ENCODE data around the gene SPATS2. TPM values are rescaled to one million over a fixed set of nuclear protein-coding genes. Genes with fewer than 3 reads are reported as not detected.

Gene SPATS2
- total and polyA plus RNA-seq, 2 donors from 2014 or later: 10.0 to 23.7 TPM

GRCh38 chr12:49554266-49554665 is 187.0 kb downstream of the SPATS2 start:
- Histone ChIP-seq H3K36me3 (ENCODE audit: control insufficient read depth in 2 of 3, insufficient read depth in 3 of 3, low read length in 3 of 3) (peaks cover 0 to 11% (median 10%) of the 10 kb centered on the region in 3 donors), H3K4me3 (ENCODE audit: low read length in 3 of 3) (no peak overlapping the region)
- TF ChIP-seq CTCF (IDR thresholded peaks at IDR 0.05; ENCODE audit: borderline replicate concordance, extremely low read depth, insufficient read depth): no peak

GRCh38 chr12:49555631-49556390 is 188.5 kb downstream of the SPATS2 start:
- no peaks in the 10 kb centered on the region for H3K27me3 ChIP-seq (ENCODE audit: control insufficient read depth, insufficient read depth, low read length)
- no peak overlapping the region for H3K9ac ChIP-seq (ENCODE audit: low read length in 3 of 3)
- H3K27ac ChIP-seq (ENCODE audit: low read depth in 2 of 2, low read length in 2 of 2): no peak overlapping the region
- DNase-seq: peak in 1 of 5 donors; percentile 50
- no peak for TF ChIP-seq CTCF (IDR thresholded peaks at IDR 0.05; ENCODE audit: borderline replicate concordance, extremely low read depth, insufficient read depth)
- H3K9me3 ChIP-seq (ENCODE audit: control insufficient read depth in 2 of 3, insufficient read depth in 1 of 3, low read length in 3 of 3): no peaks in the 10 kb centered on the region
- no peak for FAIRE-seq
- H3K4me3 ChIP-seq (ENCODE audit: low read length in 3 of 3): no peak overlapping the region
- H3K4me1 ChIP-seq (ENCODE audit: control insufficient read depth in 2 of 3, insufficient read depth in 2 of 3, low read depth in 1 of 3, low read length in 3 of 3): peaks cover 0 to 17% (median 14%) of the 10 kb centered on the region in 3 donors
- intact Hi-C loops (cut with DNase I): no loop called here
- H3K36me3 ChIP-seq (ENCODE audit: control insufficient read depth in 2 of 3, insufficient read depth in 3 of 3, low read length in 3 of 3): peaks cover 0 to 24% (median 22%) of the 10 kb centered on the region in 3 donors

More at GRCh38 chr12:49554266-49554665, 187.0 kb downstream of the SPATS2 start:
- intact Hi-C loops (cut with DNase I): no loop called here
- H3K27ac ChIP-seq (ENCODE audit: low read depth in 2 of 2, low read length in 2 of 2): no peak overlapping the region
- FAIRE-seq (no peak), DNase-seq (no peak)
- no peaks in the 10 kb centered on the region for H3K27me3 ChIP-seq (ENCODE audit: control insufficient read depth, insufficient read depth, low read length)
- H3K9me3 ChIP-seq (ENCODE audit: control insufficient read depth in 2 of 3, insufficient read depth in 1 of 3, low read length in 3 of 3): no peaks in the 10 kb centered on the region
- no peak overlapping the region for H3K9ac ChIP-seq (ENCODE audit: low read length in 3 of 3)
- peaks cover 0 to 20% (median 14%) of the 10 kb centered on the region in 3 donors for H3K4me1 ChIP-seq (ENCODE audit: control insufficient read depth in 2 of 3, insufficient read depth in 2 of 3, low read depth in 1 of 3, low read length in 3 of 3)

GRCh38 chr12:49556391-49557186 is 189.3 kb downstream of the SPATS2 start:
- no peak for FAIRE-seq
- Histone ChIP-seq H3K27me3 (ENCODE audit: control insufficient read depth, insufficient read depth, low read length) (no peaks in the 10 kb centered on the region), H3K4me3 (ENCODE audit: low read length in 3 of 3) (no peak overlapping the region), H3K4me1 (ENCODE audit: control insufficient read depth in 2 of 3, insufficient read depth in 2 of 3, low read depth in 1 of 3, low read length in 3 of 3) (peaks cover 0 to 16% (median 14%) of the 10 kb centered on the region in 3 donors), H3K27ac (ENCODE audit: low read depth in 2 of 2, low read length in 2 of 2) (no peak overlapping the region), H3K36me3 (ENCODE audit: control insufficient read depth in 2 of 3, insufficient read depth in 3 of 3, low read length in 3 of 3) (peaks cover 0 to 26% (median 23%) of the 10 kb centered on the region in 3 donors), H3K9me3 (ENCODE audit: control insufficient read depth in 2 of 3, insufficient read depth in 1 of 3, low read length in 3 of 3) (no peaks in the 10 kb centered on the region), H3K9ac (ENCODE audit: low read length in 3 of 3) (no peak overlapping the region)
- no peak for DNase-seq
- no peak for TF ChIP-seq CTCF (IDR thresholded peaks at IDR 0.05; ENCODE audit: borderline replicate concordance, extremely low read depth, insufficient read depth)
- intact Hi-C loops (cut with DNase I): no loop called here

Data from kidney (tissue), 14 donors.